ENCODE results near the gene C22orf42. TPM values are rescaled to one million over a fixed set of nuclear protein-coding genes. Genes with fewer than 3 reads are reported as not detected.

C22orf42 gene
- total RNA-seq (2014; rRNA removed; shearing (Covaris generic)): not detected in 2 replicates

- Histone ChIP-seq H3K4me3 (ENCODE audit: insufficient read depth, low read depth, low read length) (no peak within 1 kb of the TSS), H3K27me3 (ENCODE audit: control insufficient read depth, insufficient read depth, low read length) (no peaks in the 10 kb centered on the region), H3K36me3 (replicated peaks; ENCODE audit: control insufficient read depth, insufficient read depth, low read length) (no peaks in the 10 kb centered on the region)
- DNase-seq: peak; percentile 39
Measured at GRCh38 chr22:32158712-32159533, at the start of gene C22orf42. Gene C22orf42 (minus strand): TSS chr22:32159303. CDS start chr22:32159215, 88 bp downstream.

GRCh38 chr22:32208681-32209080, 49.6 kb upstream of the C22orf42 start:
- no peaks in the 10 kb centered on the region for H3K36me3 ChIP-seq (replicated peaks; ENCODE audit: control insufficient read depth, insufficient read depth, low read length)
- no peak for DNase-seq
- no peak overlapping the region for H3K4me3 ChIP-seq (ENCODE audit: insufficient read depth, low read depth, low read length)
- H3K27me3 ChIP-seq (ENCODE audit: control insufficient read depth, insufficient read depth, low read length): peaks cover 19% of the 10 kb centered on the region

- Histone ChIP-seq H3K27me3 (ENCODE audit: control insufficient read depth, insufficient read depth, low read length) (peaks cover 26% of the 10 kb centered on the region), H3K4me3 (ENCODE audit: insufficient read depth, low read depth, low read length) (no peak overlapping the region), H3K36me3 (replicated peaks; ENCODE audit: control insufficient read depth, insufficient read depth, low read length) (no peaks in the 10 kb centered on the region)
- DNase-seq: no peak
Measured at GRCh38 chr22:32207971-32208480, 48.9 kb upstream of the C22orf42 start.

GRCh38 chr22:32206774-32207758, 48.0 kb upstream of the C22orf42 start:
- Histone ChIP-seq H3K27me3 (ENCODE audit: control insufficient read depth, insufficient read depth, low read length) (peaks cover 35% of the 10 kb centered on the region), H3K36me3 (replicated peaks; ENCODE audit: control insufficient read depth, insufficient read depth, low read length) (no peaks in the 10 kb centered on the region), H3K4me3 (ENCODE audit: insufficient read depth, low read depth, low read length) (no peak overlapping the region)
- peak; percentile 70 for DNase-seq

- Histone ChIP-seq H3K36me3 (replicated peaks; ENCODE audit: control insufficient read depth, insufficient read depth, low read length) (no peaks in the 10 kb centered on the region), H3K27me3 (ENCODE audit: control insufficient read depth, insufficient read depth, low read length) (peaks cover 39% of the 10 kb centered on the region), H3K4me3 (ENCODE audit: insufficient read depth, low read depth, low read length) (no peak overlapping the region)
- DNase-seq: peak; percentile 78
Measured at GRCh38 chr22:32205974-32206773, 47.1 kb upstream of the C22orf42 start.

- peak; percentile 84 for DNase-seq
- peak within 1 kb of the TSS; percentile 45 for H3K4me3 ChIP-seq (ENCODE audit: insufficient read depth, low read depth, low read length)
- H3K36me3 ChIP-seq (replicated peaks; ENCODE audit: control insufficient read depth, insufficient read depth, low read length): no peaks in the 10 kb centered on the region
- H3K27me3 ChIP-seq (ENCODE audit: control insufficient read depth, insufficient read depth, low read length): peaks cover 39% of the 10 kb centered on the region
Measured at GRCh38 chr22:32204856-32205722, 46.0 kb upstream of the C22orf42 start, which contains the start of gene RFPL2. Gene RFPL2 (minus strand): TSS chr22:32205073. CDS start chr22:32202451, 2,622 bp downstream.

GRCh38 chr22:32204040-32204855, 45.1 kb upstream of the C22orf42 start:
- Histone ChIP-seq H3K27me3 (ENCODE audit: control insufficient read depth, insufficient read depth, low read length) (peaks cover 41% of the 10 kb centered on the region), H3K4me3 (ENCODE audit: insufficient read depth, low read depth, low read length) (peak overlapping the region; percentile 45), H3K36me3 (replicated peaks; ENCODE audit: control insufficient read depth, insufficient read depth, low read length) (no peaks in the 10 kb centered on the region)
- peak; percentile 72 for DNase-seq

- H3K27me3 ChIP-seq (ENCODE audit: control insufficient read depth, insufficient read depth, low read length): peaks cover 41% of the 10 kb centered on the region
Measured at GRCh38 chr22:32203181-32204039, 44.3 kb upstream of the C22orf42 start.

GRCh38 chr22:32202539-32203180, 43.6 kb upstream of the C22orf42 start:
- peak overlapping the region; percentile 17 for H3K4me3 ChIP-seq (ENCODE audit: insufficient read depth, low read depth, low read length)
- DNase-seq: peak; percentile 79
- H3K27me3 ChIP-seq (ENCODE audit: control insufficient read depth, insufficient read depth, low read length): peaks cover 41% of the 10 kb centered on the region
- H3K36me3 ChIP-seq (replicated peaks; ENCODE audit: control insufficient read depth, insufficient read depth, low read length): no peaks in the 10 kb centered on the region

More at GRCh38 chr22:32203181-32204039, 44.3 kb upstream of the C22orf42 start:
- Histone ChIP-seq H3K36me3 (replicated peaks; ENCODE audit: control insufficient read depth, insufficient read depth, low read length) (no peaks in the 10 kb centered on the region), H3K4me3 (ENCODE audit: insufficient read depth, low read depth, low read length) (peak overlapping the region; percentile 45)
- DNase-seq: peak; percentile 58

GRCh38 chr22:32202161-32202538, 43.0 kb upstream of the C22orf42 start:
- DNase-seq: no peak
- H3K4me3 ChIP-seq (ENCODE audit: insufficient read depth, low read depth, low read length): no peak overlapping the region
- no peaks in the 10 kb centered on the region for H3K36me3 ChIP-seq (replicated peaks; ENCODE audit: control insufficient read depth, insufficient read depth, low read length)
- peaks cover 41% of the 10 kb centered on the region for H3K27me3 ChIP-seq (ENCODE audit: control insufficient read depth, insufficient read depth, low read length)

- Histone ChIP-seq H3K27me3 (ENCODE audit: control insufficient read depth, insufficient read depth, low read length) (peaks cover 38% of the 10 kb centered on the region), H3K36me3 (replicated peaks; ENCODE audit: control insufficient read depth, insufficient read depth, low read length) (no peaks in the 10 kb centered on the region), H3K4me3 (ENCODE audit: insufficient read depth, low read depth, low read length) (no peak overlapping the region)
- no peak for DNase-seq
Measured at GRCh38 chr22:32200752-32201151, 41.6 kb upstream of the C22orf42 start.
